Type B pancreatic cell (in vitro differentiated cells): Measurements from ENCODE around the gene RBMS3. TPM values are rescaled to one million over a fixed set of nuclear protein-coding genes. Genes with fewer than 3 reads are reported as not detected.

Experiments
- DNase-seq: peaks from one replicate; pipeline ENCODE4 v3.0.0; 2021; ENCODE audit warnings: mixed read lengths; ENCODE audit not compliant: unreplicated experiment; ENCODE audit errors: extremely low spot score
- H3K27ac Mint-ChIP-seq: 2 replicates; pipeline ENCODE4 v1.8.0; 2021; ENCODE audit warnings: mild to moderate bottlenecking, mixed read lengths
- H3K27me3 Mint-ChIP-seq: 2 replicates; pipeline ENCODE4 v1.8.0; 2021; ENCODE audit warnings: mixed read lengths
- H3K36me3 Mint-ChIP-seq: 2 replicates; pipeline ENCODE4 v1.8.0; 2021; ENCODE audit warnings: mixed read lengths
- H3K4me1 Mint-ChIP-seq: one replicate; pipeline ENCODE4 v1.8.0; 2021; ENCODE audit warnings: mixed read lengths; ENCODE audit not compliant: unreplicated experiment
- H3K4me3 Mint-ChIP-seq: 2 replicates; pipeline ENCODE4 v1.8.0; 2021; ENCODE audit warnings: mild to moderate bottlenecking, mixed read lengths
- H3K9me3 Mint-ChIP-seq: 2 replicates; pipeline ENCODE4 v1.8.0; 2021; ENCODE audit warnings: mixed read lengths
- CTCF ChIP-seq: fragments of 200-600 bp; sonication (generic); conservative IDR thresholded peaks from 2 replicates; pipeline ENCODE4 v1.5.0; 2021; ENCODE audit warnings: antibody characterized with exemption, mild to moderate bottlenecking
- total RNA-seq: library from RNA; stranded (reverse); gene quantifications from 2 replicates; pipeline ENCODE4 v1.2.1, GENCODE V29; 2021; ENCODE audit warnings: low replicate concordance

RBMS3 gene
- total RNA-seq, 1 donor from 2014 or later = 36.6 TPM

- no peak overlapping the region for H3K27ac Mint-ChIP-seq
- H3K9me3 Mint-ChIP-seq = peaks cover 4% of the 10 kb centered on the region
- DNase-seq = no peak
- peaks cover 16% of the 10 kb centered on the region for H3K4me1 Mint-ChIP-seq
- no peak overlapping the region for H3K4me3 Mint-ChIP-seq
- H3K36me3 Mint-ChIP-seq = peaks cover 8% of the 10 kb centered on the region
- no peaks in the 10 kb centered on the region for H3K27me3 Mint-ChIP-seq
- TF ChIP-seq CTCF = no peak
These were observed 232.4 kb downstream of the RBMS3 start for GRCh38 chr3:29513236-29513635.

DNA sequence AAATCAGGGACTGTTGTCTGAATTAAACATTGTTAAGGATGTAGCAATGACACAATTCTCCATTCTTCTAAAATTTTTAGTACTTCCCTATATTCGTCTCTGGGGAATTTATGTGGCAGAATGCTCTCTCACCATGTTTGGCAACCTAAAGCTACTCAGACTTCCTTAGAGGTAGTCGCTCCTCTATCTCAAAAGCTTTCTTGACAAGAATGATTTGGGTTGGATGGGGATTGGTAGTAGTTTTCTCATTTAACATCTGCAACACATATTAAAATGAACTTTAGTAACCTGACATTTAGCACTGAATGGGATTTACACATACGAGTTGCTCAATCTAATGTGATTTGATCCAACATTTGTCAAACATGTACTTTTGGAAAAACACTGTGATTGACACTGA, 233.3 kb downstream of the RBMS3 start:
- H3K4me1 Mint-ChIP-seq = peaks cover 18% of the 10 kb centered on the region
- DNase-seq = no peak
- peaks cover 4% of the 10 kb centered on the region for H3K9me3 Mint-ChIP-seq
- no peak overlapping the region for H3K27ac Mint-ChIP-seq
- TF ChIP-seq CTCF = no peak
- H3K36me3 Mint-ChIP-seq = peaks cover 4% of the 10 kb centered on the region
- no peaks in the 10 kb centered on the region for H3K27me3 Mint-ChIP-seq
- no peak overlapping the region for H3K4me3 Mint-ChIP-seq

DNA sequence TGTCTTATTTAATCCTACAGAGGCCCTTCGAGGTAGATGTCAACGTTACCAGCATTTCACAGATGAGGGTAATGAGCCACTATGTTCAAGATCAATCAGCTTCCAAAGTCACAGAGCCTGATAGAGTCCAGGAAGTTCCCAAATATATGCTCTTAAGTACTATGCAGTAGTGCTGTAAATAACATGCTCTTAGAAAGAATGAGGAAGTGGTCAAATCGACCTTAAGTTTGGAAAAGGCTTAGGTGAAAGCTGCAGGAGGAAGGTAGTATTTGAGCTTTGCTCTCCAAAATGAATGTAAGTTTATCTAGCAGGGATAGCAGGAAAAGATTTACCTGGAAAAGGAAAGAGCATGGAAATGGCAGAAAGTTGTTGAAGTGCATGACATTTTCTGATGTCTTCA, 234.0 kb downstream of the RBMS3 start:
- no peak for DNase-seq
- H3K27me3 Mint-ChIP-seq = no peaks in the 10 kb centered on the region
- no peak overlapping the region for H3K27ac Mint-ChIP-seq
- no peaks in the 10 kb centered on the region for H3K36me3 Mint-ChIP-seq
- H3K9me3 Mint-ChIP-seq = no peaks in the 10 kb centered on the region
- no peak for TF ChIP-seq CTCF
- no peak overlapping the region for H3K4me3 Mint-ChIP-seq
- H3K4me1 Mint-ChIP-seq = peaks cover 20% of the 10 kb centered on the region

DNA sequence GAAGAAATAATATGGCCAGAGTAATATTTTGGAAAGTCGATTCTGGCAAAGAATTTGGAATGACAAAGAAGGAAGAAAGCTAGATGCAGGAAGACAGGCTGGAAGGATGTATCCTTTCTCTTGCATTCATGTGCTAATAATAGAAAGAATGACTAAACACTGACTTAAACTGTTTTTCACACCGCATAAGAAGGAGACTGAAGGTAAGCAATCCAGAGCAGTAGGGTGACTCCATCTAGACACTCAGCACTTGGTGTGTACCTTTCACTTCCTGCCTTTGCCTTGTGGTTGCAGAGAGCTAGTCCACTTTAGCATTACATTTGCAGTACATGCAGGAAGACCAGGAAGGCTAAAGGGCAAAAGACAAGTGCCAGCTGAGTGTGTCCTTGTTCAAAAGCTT, 234.6 kb downstream of the RBMS3 start:
- Mint-ChIP-seq H3K27me3 (no peaks in the 10 kb centered on the region), H3K27ac (no peak overlapping the region), H3K4me1 (peaks cover 23% of the 10 kb centered on the region), H3K4me3 (no peak overlapping the region), H3K36me3 (no peaks in the 10 kb centered on the region), H3K9me3 (no peaks in the 10 kb centered on the region)
- no peak for TF ChIP-seq CTCF
- DNase-seq = no peak

GRCh38 chr3:29516164-29516563, 235.3 kb downstream of the RBMS3 start:
- no peak for DNase-seq
- H3K27ac Mint-ChIP-seq = no peak overlapping the region
- TF ChIP-seq CTCF = no peak
- H3K27me3 Mint-ChIP-seq = no peaks in the 10 kb centered on the region
- H3K36me3 Mint-ChIP-seq = no peaks in the 10 kb centered on the region
- H3K4me1 Mint-ChIP-seq = peaks cover 30% of the 10 kb centered on the region
- H3K4me3 Mint-ChIP-seq = no peak overlapping the region
- no peaks in the 10 kb centered on the region for H3K9me3 Mint-ChIP-seq

DNA sequence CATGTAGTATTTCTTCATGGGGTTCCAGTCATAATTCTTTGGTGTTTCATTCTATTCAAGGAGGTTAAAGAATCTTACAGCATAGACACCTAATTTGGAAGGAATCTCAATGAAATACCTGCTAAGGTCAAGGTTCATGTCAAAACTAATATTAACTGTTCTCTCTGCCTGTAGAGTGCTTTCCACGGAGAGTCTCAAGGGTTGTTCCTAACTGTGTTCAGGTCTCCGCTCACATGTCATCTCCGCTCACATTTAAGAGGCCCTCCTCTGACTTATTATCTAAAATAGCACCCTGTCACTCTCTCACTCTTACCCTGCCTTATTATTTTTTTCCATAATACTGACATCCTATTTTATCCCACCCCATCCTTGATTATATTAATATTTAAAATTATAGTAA, 239.9 kb downstream of the RBMS3 start:
- DNase-seq = no peak
- Mint-ChIP-seq H3K4me1 (peaks cover 29% of the 10 kb centered on the region), H3K27me3 (no peaks in the 10 kb centered on the region), H3K36me3 (no peaks in the 10 kb centered on the region), H3K4me3 (no peak overlapping the region), H3K9me3 (no peaks in the 10 kb centered on the region), H3K27ac (no peak overlapping the region)
- TF ChIP-seq CTCF = no peak
